Iris pigment epithelial cell (primary cell): ENCODE results near the gene TESPA1.
A peak's percentile ranks its signal among the peaks of the same experiment; 100 is the strongest.
"Not testable (repeated sequence)": the region's sequence is repeated elsewhere in the genome, so short reads cannot be mapped to it uniquely, and the experiment has no call there.

Experiments used
- DNase-seq: peaks from one replicate; pipeline ENCODE4 v3.0.0-alpha.2; 2011; ENCODE audit warnings: low read depth

Gene TESPA1

DNA sequence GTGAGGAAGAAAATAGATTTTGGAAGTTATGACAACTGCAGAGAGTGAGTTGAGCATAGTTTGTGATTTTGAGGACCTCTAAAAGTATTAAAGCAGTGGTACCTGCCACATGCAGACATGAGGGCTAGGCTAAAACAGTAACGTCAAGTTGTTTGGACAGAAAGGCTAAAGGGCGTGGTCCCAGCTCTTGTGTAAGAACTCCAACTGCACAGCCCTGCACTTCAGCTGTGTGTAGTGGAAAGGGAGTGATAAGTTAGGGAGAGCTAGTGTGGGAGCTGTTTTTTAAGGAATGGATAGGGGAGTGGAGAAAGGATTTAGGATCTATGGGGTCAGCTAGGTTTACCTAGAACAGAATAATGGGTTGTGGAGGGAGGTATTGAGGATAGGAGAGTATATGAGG, 39.5 kb downstream of the TESPA1 start:
- DNase-seq = no peak

- not testable (repeated sequence) for DNase-seq
Measured at GRCh38 chr12:54943292-54943691, 41.3 kb downstream of the TESPA1 start.

GRCh38 chr12:54941659-54942058, 42.9 kb downstream of the TESPA1 start:
- no peak for DNase-seq

- DNase-seq = no peak
Measured at GRCh38 chr12:54940727-54941315, 43.7 kb downstream of the TESPA1 start.

DNA sequence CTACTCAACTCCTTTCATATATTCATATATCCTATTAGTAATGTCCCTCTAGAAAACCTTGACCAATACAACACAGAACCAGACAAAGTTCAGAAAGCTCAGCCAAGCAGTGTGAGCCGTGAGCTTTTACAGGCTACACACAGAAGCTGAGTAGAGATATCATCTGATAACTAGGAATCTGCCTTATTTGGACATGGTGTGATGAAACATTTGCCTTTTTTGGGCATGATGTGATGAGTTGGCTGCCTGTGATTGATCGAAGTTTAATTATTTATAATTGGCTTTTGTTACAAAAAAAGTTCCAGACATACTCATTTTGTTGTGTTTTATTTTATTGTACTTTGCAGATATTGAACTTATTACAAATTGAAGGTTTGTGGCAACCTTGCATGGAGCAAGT, 46.6 kb downstream of the TESPA1 start:
- no peak for DNase-seq

DNA sequence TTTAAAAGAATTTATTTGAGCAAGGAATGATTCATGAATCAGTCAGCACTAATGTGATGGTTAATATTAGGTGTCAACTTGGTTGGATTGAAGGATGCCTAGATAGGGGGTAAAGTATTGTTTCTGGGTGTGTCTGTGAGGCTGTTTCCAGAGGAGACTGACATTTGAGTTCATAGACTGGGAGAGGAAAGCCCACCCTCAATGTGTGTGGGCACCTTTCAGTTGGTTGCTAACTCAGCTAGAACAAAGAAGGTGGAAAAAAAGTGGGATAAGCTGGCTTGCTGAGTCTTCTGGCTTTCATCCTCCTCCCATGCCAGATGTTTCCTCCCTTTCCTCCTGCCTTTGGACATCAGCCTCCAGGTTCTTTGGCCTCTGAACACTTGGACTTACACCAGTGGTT, 47.2 kb downstream of the TESPA1 start:
- DNase-seq = no peak

DNA sequence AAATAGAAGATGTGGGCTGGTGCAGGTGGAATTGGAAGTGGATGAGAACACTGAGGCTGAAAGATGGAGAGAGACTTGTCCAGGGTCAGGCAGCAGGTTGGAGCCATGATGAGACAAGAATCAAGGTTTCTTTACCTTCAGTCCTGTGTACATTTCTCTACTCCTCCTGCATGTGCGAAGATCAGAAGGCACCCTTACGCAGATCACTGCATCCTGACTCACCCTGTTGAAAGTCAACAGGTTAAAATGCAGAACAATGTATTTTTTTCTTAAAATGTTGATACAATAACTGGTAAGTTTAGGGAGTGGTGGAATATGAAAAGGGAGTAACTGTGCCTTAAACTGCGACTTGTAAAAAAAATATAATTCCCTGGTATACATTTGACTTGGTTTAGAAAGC, 47.8 kb downstream of the TESPA1 start:
- peak; percentile 16 for DNase-seq

DNA sequence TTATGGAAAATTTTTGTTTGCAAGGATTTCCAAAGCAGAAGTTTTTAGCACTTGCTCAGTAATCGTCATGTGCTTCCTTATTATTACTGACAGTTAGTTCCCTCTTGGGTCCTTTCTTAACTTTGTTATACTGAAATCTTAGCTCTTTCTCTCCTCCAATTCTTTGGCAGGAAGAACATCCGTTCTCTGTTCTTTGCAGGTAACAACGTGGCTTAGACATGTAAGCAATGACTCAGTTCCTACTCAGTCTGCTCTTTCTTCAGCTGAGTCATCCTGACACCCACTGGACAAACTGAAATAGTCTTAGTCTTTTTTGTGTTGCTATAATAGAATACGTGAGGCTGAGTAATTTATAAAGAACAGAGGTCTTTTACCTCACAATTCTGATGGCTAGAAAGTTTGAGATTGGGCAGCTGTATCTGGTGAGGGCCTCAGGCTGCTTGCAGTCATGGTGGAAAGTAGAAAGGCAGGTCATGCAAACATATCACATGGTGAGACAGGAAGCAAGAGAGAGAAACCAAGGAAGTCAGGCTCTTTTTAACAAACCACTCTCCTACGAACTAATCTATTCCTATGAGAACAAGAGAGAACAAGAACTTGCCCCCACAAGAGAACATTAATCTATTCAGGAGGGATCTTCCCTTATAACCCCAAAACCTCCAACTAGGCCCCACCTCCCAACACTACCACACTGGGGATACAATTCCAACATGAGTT, 49.2 kb downstream of the TESPA1 start:
- DNase-seq = peak; percentile 95

DNA sequence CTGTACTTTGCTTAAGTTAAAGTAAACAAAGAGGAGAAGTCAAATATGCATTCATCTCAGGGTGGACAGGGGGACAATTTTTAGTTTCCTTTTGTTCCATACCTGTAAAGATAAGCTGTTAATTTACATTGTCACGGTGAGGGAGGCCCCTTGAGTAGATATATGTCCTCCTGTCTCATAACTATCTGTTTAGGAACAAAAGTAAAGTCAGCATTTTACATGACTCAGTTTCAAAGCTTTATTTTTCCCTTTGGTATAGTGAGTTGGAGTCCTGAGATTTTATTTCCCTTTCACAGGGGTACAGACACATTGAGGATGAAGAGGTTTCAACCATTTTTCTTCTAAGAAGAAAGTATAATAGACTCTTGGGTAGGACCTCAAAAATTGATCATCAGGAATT, 50.1 kb downstream of the TESPA1 start:
- DNase-seq = no peak

- peak; percentile 18 for DNase-seq
Measured at GRCh38 chr12:54933376-54933775, 51.2 kb downstream of the TESPA1 start.

GRCh38 chr12:54932691-54933090, 51.9 kb downstream of the TESPA1 start:
- peak; percentile 4 for DNase-seq

- no peak for DNase-seq
Measured at GRCh38 chr12:54932038-54932437, 52.5 kb downstream of the TESPA1 start.

DNA sequence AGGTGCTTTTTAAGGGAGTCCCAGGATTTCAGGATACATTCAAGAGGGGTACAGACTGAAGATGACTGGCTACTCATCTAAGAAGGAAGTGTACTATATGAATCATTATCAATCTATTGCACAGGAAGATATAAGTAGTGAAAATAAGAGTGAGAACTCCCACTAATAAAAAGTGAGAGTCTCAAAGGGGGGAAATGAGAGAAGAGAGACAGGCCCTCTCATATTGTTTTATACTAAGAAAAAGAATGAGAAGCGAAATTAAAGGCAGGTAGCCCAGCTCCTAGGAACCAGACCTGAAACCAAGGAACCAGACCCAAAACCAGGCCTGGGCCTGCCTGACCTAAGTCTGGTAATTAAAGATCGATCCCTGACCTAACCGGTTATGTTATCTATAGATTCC, 54.6 kb downstream of the TESPA1 start:
- no peak for DNase-seq

- no peak for DNase-seq
Measured at GRCh38 chr12:54926246-54926645, 58.3 kb downstream of the TESPA1 start.

GRCh38 chr12:54924972-54925707, 59.4 kb downstream of the TESPA1 start:
- DNase-seq = no peak

DNA sequence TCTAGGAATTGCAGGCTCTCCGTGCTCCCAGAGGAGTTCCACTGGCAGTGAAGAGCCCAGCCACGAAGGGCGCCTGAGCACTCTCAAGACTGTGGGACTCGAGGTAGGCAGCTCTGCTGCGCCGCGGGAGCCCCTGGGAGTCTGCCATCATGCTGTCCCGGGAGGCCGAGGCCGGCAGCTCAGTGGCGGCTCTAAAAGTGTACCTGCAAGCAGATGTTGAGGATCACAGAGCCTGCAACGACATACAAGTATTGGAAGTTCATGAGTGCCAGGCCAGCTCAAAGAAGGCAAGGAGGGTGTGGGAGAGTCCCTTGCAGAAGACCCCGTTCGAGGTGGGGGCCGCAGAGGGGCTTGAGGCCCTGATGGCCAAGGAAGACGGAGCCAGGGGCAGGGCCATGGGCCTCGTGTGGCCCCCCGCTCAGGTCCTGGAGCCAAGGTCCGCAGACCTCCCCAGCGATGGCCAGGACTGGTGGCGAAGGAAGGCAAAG, 67.5 kb downstream of the TESPA1 start:
- DNase-seq = no peak
